B cell (primary cell): Measurements from ENCODE around the gene URAD. TPM values are rescaled to one million over a fixed set of nuclear protein-coding genes. Genes with fewer than 3 reads are reported as not detected.

Experiments
- ATAC-seq: fragments of 200-7000 bp; cut with Tn5 transposase; one replicate; pipeline ENCODE4 v1.10.0; 2021; ENCODE audit warnings: low read depth, mild to moderate bottlenecking, moderate number of reproducible peaks, moderate library complexity
- CTCF ChIA-PET: fragments of 350-600 bp; sonication (Branson Sonifier 250); formaldehyde crosslinking; loops from one replicate; lab custom pipeline; 2021; ENCODE audit warnings: antibody characterized with exemption, inconsistent platforms; lab: Charles Lee
- POLR2A ChIA-PET: fragments of 350-600 bp; sonication (Branson Sonifier 250); formaldehyde crosslinking; loops from one replicate; lab custom pipeline; 2021; ENCODE audit warnings: antibody characterized with exemption; lab: Charles Lee
- DNase-seq: peaks from one replicate; pipeline ENCODE4 v3.0.0; 2013
- H2AFZ ChIP-seq: 2 replicates; pipeline ENCODE4 v1.6.1; 2012; ENCODE audit warnings: mild to moderate bottlenecking, low read depth, low read length; ENCODE audit not compliant: insufficient read depth, poor library complexity, severe bottlenecking
- H3K27ac ChIP-seq, 2 donors: 1 replicate in 1 of 2; 2 replicates in 1 of 2; pipeline ENCODE4 v1.5.1; 2012 to 2013; ENCODE audit warnings: low read length in 2 of 2, mild to moderate bottlenecking in 2 of 2, moderate library complexity in 1 of 2
- H3K27me3 ChIP-seq, 4 experiments: fragments of 200-600 bp in 1 of 4; sonication (generic) in 1 of 4; replicated peaks in 1 of 4; 1 replicate in 2 of 4; 2 replicates in 2 of 4; pipeline versions ENCODE4 v1.6.1 to v1.7.0; 2013 to 2016; ENCODE audit warnings: low read length in 3 of 4, mild to moderate bottlenecking in 2 of 4, mixed read lengths in 1 of 4, moderate library complexity in 1 of 4; ENCODE audit not compliant: insufficient read depth in 4 of 4, control insufficient read depth in 3 of 4; ENCODE audit errors: control extremely low read depth in 1 of 4
- H3K36me3 ChIP-seq, 2 experiments: replicated peaks in 1 of 2; 1 replicate in 1 of 2; 2 replicates in 1 of 2; pipeline versions ENCODE4 v1.6.1 to v1.7.1; 2013; ENCODE audit warnings: low read length in 1 of 2; ENCODE audit not compliant: insufficient read depth in 2 of 2, control insufficient read depth in 1 of 2; ENCODE audit errors: control extremely low read depth in 1 of 2, extremely low read depth in 1 of 2
- H3K4me1 ChIP-seq, 2 donors: fragments of 200-600 bp in 1 of 2; sonication (generic) in 1 of 2; 1 replicate in 1 of 2; 2 replicates in 1 of 2; pipeline versions ENCODE4 v1.5.1 to v1.6.1; 2013 to 2017; ENCODE audit warnings: low read length in 2 of 2; ENCODE audit not compliant: control insufficient read depth in 2 of 2, insufficient read depth in 2 of 2
- H3K4me2 ChIP-seq: replicated peaks from 2 replicates; pipeline ENCODE3; 2012; ENCODE audit warnings: mild to moderate bottlenecking, low read depth, low read length; ENCODE audit not compliant: poor library complexity, severe bottlenecking
- H3K4me3 ChIP-seq, 5 experiments: fragments of 200-600 bp in 1 of 5; sonication (generic) in 1 of 5; 1 replicate in 3 of 5; 2 replicates in 2 of 5; pipeline versions ENCODE4 v1.5.1 to v1.7.0; 2011 to 2016; ENCODE audit warnings: low read length in 4 of 5, mild to moderate bottlenecking in 4 of 5, low read depth in 2 of 5, control low read depth in 1 of 5, moderate library complexity in 1 of 5; ENCODE audit not compliant: insufficient read depth in 1 of 5; ENCODE audit errors: control extremely low read depth in 1 of 5, extremely low read depth in 1 of 5
- H3K79me2 ChIP-seq: fragments of 200-600 bp; sonication (generic); one replicate; pipeline ENCODE4 v1.6.0; 2016; ENCODE audit warnings: low read length; ENCODE audit not compliant: control insufficient read depth, insufficient read depth
- H3K9ac ChIP-seq: fragments of 200-600 bp; sonication (generic); 2 replicates; pipeline ENCODE4 v1.6.1; 2017; ENCODE audit warnings: mild to moderate bottlenecking, low read length, moderate library complexity
- H3K9me3 ChIP-seq, 3 donors: one replicate each; pipeline versions ENCODE4 v1.6.1 to v1.7.1; 2013; ENCODE audit warnings: low read length in 2 of 3; ENCODE audit not compliant: control insufficient read depth in 2 of 3, insufficient read depth in 1 of 3; ENCODE audit errors: control extremely low read depth in 1 of 3
- H4K20me1 ChIP-seq: 2 replicates; pipeline ENCODE4 v1.6.0; 2012; ENCODE audit warnings: mild to moderate bottlenecking, low read length; ENCODE audit not compliant: insufficient read depth, control insufficient read depth, poor library complexity, severe bottlenecking
- H3K27ac Mint-ChIP-seq: one replicate; pipeline ENCODE4 v1.8.0; 2021; ENCODE audit warnings: mixed read lengths
- H3K27me3 Mint-ChIP-seq: one replicate; pipeline ENCODE4 v1.8.0; 2021; ENCODE audit warnings: mixed read lengths
- H3K4me1 Mint-ChIP-seq: one replicate; pipeline ENCODE4 v1.8.0; 2021; ENCODE audit warnings: mixed read lengths
- H3K4me3 Mint-ChIP-seq: one replicate; pipeline ENCODE4 v1.8.0; 2021; ENCODE audit warnings: mixed read lengths
- H3K9me3 Mint-ChIP-seq: one replicate; pipeline ENCODE4 v1.8.0; 2022; ENCODE audit warnings: mixed read lengths; ENCODE audit not compliant: insufficient read depth
- EZH2 ChIP-seq: IDR thresholded peaks from 2 replicates; pipeline ENCODE4 v1.6.1; 2012; ENCODE audit warnings: borderline replicate concordance, low read depth, mild to moderate bottlenecking, moderate library complexity, low read length; ENCODE audit not compliant: insufficient read depth, poor library complexity, severe bottlenecking
- WGBS: methylation state at CpG from one replicate; pipeline ENCODE4 v1.1.5; 2013; ENCODE audit warnings: missing lambda C conversion rate; ENCODE audit not compliant: insufficient coverage; 5-methylcytosine and 5-hydroxymethylcytosine counted together
- intact Hi-C: fragments of 100-400 bp; cut with micrococcal nuclease; formaldehyde crosslinking; loops from one replicate; pipeline ENCODE4 v1.10.0; 2022
- polyA plus RNA-seq: library from polyadenylated mRNA; depleted of rRNA; stranded (reverse); fragments of >200 nt; gene quantifications from 2 replicates; pipeline ENCODE4 v1.2.3, GENCODE V29; 2012
- total RNA-seq, 2 donors: library from RNA; stranded (reverse); fragments of 120-200 nt in 1 of 2; gene quantifications; 1 replicate in 1 of 2; 2 replicates in 1 of 2; pipeline versions ENCODE4 v1.2.3 to v1.2.4, GENCODE V29; 2013 to 2022
- TF ChIP-seq, protein P1 (sequence below): fragments of 200-600 bp; IDR thresholded peaks from one replicate; pipeline ENCODE4 v1.8.0; 2022; ENCODE audit warnings: antibody characterized with exemption, mild to moderate bottlenecking

Gene URAD
- total and polyA plus RNA-seq, 2 donors (not counting 1 experiment from before 2014, with no cell fraction given), result not detected

DNA sequence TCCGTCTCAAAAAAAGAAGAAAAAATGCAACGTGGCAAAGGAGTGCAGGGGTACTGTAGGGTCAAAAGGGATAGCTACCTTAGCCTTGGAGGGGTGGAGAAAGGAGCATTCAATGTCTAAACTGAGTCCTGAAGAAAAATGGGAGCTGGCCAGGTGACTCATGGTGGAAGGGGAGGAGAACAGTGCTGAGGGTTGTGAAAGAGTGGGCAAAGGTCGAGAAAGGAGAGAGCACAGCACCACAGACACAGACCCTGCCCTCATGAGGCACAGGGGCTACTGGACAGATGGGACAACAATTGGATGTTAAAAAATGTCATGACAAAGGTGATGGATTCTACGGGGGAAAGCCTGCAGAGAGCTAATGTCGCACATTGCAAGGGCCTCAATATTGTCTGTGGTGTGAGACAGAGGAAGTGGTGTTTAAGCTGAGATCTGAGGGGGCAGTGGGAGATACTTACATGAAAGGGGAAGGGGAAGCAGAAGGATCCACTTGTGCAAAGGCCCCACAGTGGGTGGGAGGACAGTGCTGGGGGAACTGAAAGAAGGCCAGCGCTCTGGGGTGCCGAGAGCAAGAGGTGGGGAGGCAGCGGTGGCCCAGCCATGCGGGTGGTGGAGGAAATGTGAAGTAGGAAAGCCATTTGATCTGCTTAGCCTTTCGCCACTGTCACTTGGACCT, 42.9 kb upstream of the URAD start:
- ATAC-seq (peak; percentile 82), DNase-seq (peak; percentile 53)
- Histone ChIP-seq H2AFZ (peak overlapping the region; percentile 60), H3K4me3 (no peak overlapping the region), H4K20me1 (no peaks in the 10 kb centered on the region), H3K4me2 (peak overlapping the region; percentile 43), H3K9ac (no peak overlapping the region), H3K79me2 (no peaks in the 10 kb centered on the region), H3K9me3 (peaks cover 0 to 11% (median 0%) of the 10 kb centered on the region in 3 donors), H3K27me3 (no peaks in the 10 kb centered on the region), H3K27ac (peak overlapping the region; percentile 11 to 40), H3K36me3 (no peaks in the 10 kb centered on the region), H3K4me1 (peaks cover 19 to 31% of the 10 kb centered on the region in 2 donors)
- intact Hi-C loops, result no loop called here
- H3K4me3 Mint-ChIP-seq, result peak overlapping the region; percentile 20
- ChIA-PET POLR2A (interaction anchor here (0.6 kb wide), 1 partner anchor 138 kb away, joined by 7 read pairs; no protein-coding TSS in a partner anchor), CTCF (interaction anchor here (0.6 to 1.6 kb wide), 3 partner anchors 42 to 201 kb away, joined by 3 read pairs; no protein-coding TSS in a partner anchor)
- H3K4me1 Mint-ChIP-seq, result peaks cover 50% of the 10 kb centered on the region
- H3K9me3 Mint-ChIP-seq, result peaks cover 3% of the 10 kb centered on the region
- 52% methylated on average over 10 of the region's 10 CpGs for WGBS
- H3K27me3 Mint-ChIP-seq, result no peaks in the 10 kb centered on the region
- TF ChIP-seq, protein P1, sequence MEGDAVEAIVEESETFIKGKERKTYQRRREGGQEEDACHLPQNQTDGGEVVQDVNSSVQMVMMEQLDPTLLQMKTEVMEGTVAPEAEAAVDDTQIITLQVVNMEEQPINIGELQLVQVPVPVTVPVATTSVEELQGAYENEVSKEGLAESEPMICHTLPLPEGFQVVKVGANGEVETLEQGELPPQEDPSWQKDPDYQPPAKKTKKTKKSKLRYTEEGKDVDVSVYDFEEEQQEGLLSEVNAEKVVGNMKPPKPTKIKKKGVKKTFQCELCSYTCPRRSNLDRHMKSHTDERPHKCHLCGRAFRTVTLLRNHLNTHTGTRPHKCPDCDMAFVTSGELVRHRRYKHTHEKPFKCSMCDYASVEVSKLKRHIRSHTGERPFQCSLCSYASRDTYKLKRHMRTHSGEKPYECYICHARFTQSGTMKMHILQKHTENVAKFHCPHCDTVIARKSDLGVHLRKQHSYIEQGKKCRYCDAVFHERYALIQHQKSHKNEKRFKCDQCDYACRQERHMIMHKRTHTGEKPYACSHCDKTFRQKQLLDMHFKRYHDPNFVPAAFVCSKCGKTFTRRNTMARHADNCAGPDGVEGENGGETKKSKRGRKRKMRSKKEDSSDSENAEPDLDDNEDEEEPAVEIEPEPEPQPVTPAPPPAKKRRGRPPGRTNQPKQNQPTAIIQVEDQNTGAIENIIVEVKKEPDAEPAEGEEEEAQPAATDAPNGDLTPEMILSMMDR, result no peak
- peak overlapping the region; percentile 81 for H3K27ac Mint-ChIP-seq

DNA sequence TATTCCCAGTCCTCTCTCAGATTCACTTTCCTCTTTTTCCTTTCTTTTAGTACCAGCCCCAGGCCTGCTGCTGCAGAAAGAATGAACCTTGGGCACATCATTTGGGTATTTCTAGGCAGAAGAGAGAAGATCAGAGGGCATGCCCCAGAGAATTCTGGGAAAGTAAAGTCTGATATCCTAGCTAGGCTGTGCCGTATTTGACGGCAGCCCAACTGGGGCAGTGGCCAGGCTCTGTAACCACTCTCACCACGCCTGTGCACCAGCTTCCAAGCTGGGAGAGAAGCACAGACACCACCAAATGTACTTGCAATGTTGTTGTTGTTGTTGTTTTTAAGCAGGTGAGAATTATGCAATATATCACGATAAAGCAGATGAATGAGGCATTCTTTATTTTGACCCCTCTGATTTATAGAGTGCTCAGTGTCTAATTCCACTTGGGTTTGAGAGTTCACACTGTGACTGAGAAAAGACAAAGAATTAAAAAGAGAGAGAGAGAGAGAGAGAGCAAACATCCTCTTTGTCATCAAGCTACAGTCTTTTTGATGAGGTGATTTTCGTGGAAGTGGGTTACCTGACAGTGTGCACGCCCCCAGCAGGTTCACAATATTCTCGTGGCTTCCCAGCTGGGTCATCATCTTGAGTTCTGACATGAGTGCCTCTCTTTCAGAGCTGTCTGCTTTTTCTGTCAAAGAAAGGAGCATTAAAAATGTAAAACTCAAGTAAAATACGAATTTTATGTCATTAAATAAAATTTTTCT, 39.3 kb upstream of the URAD start:
- H3K9ac ChIP-seq, result no peak overlapping the region
- no peak overlapping the region for H3K27ac ChIP-seq
- peaks cover 10 to 17% of the 10 kb centered on the region in 2 donors for H3K4me1 ChIP-seq
- no peaks in the 10 kb centered on the region for H3K79me2 ChIP-seq
- Mint-ChIP-seq H3K27me3 (no peaks in the 10 kb centered on the region), H3K9me3 (peaks cover 3% of the 10 kb centered on the region), H3K27ac (no peak overlapping the region), H3K4me3 (no peak overlapping the region), H3K4me1 (peaks cover 32% of the 10 kb centered on the region)
- DNase-seq (no peak), ATAC-seq (no peak)
- no peak overlapping the region for H3K4me3 ChIP-seq
- ChIA-PET CTCF (interaction anchor here (0.7 to 1.5 kb wide), 2 partner anchors 15 to 22 kb away, joined by 3 to 4 read pairs; no protein-coding TSS in a partner anchor), POLR2A (no interaction called here)
- no peaks in the 10 kb centered on the region for H3K27me3 ChIP-seq
- no peak overlapping the region for H3K4me2 ChIP-seq
- 94% methylated on average over 4 of the region's 8 CpGs for WGBS
- H3K36me3 ChIP-seq, result no peaks in the 10 kb centered on the region
- TF ChIP-seq, protein P1, result no peak
- no peak for TF ChIP-seq EZH2
- H2AFZ ChIP-seq, result no peak overlapping the region
- peaks cover 0 to 4% (median 0%) of the 10 kb centered on the region in 3 donors for H3K9me3 ChIP-seq
- no peaks in the 10 kb centered on the region for H4K20me1 ChIP-seq
- intact Hi-C loops, result no loop called here
